ENCODE data around the gene SMARCE1. TPM values are rescaled to one million over a fixed set of nuclear protein-coding genes. Genes with fewer than 3 reads are reported as not detected.

SMARCE1 gene
- total and polyA plus RNA-seq, 9 donors: 93.2 to 154 (median 122) TPM

DNA sequence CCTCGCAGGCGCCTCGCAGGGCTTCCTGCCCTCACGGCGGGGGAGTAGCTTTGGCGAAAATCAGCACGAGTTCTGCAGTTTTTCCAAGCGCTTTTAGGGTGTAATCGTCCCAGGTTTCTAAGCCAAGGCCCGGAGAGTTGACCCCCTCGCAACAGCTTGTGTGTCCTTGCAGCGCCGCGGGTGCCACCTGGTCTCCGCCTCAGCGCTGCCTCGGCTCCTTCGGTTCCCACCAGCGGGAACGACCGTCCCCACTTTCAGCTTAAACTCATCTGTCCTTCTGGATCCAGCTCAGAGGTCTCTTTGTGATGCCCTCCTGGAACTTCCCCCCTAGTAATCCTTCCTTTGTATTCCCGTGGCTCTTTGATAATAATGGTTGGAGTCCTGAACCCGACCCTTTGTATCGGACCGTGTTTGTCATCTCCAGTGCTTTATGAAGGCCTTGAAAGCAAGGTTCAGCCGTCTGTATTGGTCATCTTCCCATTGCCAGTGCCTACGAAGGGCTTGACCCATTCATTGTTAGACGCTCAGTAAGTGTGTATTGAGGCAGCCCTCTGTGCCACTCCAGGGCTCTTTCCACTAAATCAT is 858 bp upstream of the SMARCE1 start:
- H3K9me3 ChIP-seq (replicated peaks; ENCODE audit: control insufficient read depth, low read depth, low read length): no peaks in the 10 kb centered on the region
- peaks cover 10% of the 10 kb centered on the region for H3K4me1 ChIP-seq (ENCODE audit: control insufficient read depth, insufficient read depth, low read length)
- H3K4me3 ChIP-seq (ENCODE audit: low read length): peak overlapping the region; percentile 92
- H3K27ac ChIP-seq (ENCODE audit: low read length): peak overlapping the region; percentile 99
- no peaks in the 10 kb centered on the region for H3K27me3 ChIP-seq (ENCODE audit: control insufficient read depth, insufficient read depth, low read length)
- 0% methylated on average over 20 of the region's 28 CpGs for WGBS (ENCODE audit: insufficient coverage)
- no peak for DNase-seq
- peaks cover 4% of the 10 kb centered on the region for H3K36me3 ChIP-seq (ENCODE audit: control insufficient read depth, insufficient read depth, low read length)

DNA sequence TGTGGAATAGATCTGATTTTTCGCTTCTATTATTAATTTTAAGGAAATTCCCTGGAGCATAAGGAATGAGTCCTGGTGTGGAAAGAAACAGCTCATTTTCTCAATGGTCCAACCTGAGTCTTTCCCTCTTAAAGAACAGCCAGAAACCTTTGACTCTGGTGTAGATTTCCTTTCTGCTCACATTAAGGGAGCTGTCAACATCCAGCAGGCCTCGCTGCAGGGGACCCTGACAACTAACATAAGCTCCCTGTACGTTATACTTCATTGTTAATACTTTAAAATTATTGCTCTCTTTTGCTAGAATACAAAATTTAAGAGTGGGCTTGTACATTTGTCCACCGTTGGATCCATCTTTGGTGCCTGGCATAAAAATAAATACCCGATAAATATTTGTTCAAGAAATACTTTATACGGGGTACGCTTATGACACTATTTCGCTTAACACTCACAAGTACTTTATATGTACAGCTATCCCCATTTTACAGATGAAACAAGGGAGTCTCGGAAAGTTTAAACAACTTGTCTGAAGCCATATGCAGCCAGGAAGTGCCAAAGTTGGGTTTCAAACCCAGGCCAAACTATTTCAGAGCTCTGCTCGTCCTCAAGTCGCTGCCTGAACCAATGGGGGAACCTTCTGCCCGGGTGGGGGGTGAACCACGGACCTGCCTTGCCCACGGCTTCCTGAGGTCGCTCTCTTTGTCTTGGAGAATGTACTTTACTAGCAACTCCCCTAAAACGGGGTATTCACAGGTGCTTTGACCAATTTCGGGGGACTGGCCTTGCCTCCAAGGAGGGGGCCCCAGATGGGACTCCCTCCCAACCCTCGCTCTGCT is 611 bp downstream of the SMARCE1 start:
- 0% methylated on average over 7 of the region's 18 CpGs for WGBS (ENCODE audit: insufficient coverage)
- peak overlapping the region; percentile 92 for H3K4me3 ChIP-seq (ENCODE audit: low read length)
- H3K9me3 ChIP-seq (replicated peaks; ENCODE audit: control insufficient read depth, low read depth, low read length): no peaks in the 10 kb centered on the region
- H3K27ac ChIP-seq (ENCODE audit: low read length): peak overlapping the region; percentile 99
- no peaks in the 10 kb centered on the region for H3K27me3 ChIP-seq (ENCODE audit: control insufficient read depth, insufficient read depth, low read length)
- H3K36me3 ChIP-seq (ENCODE audit: control insufficient read depth, insufficient read depth, low read length): peaks cover 7% of the 10 kb centered on the region
- H3K4me1 ChIP-seq (ENCODE audit: control insufficient read depth, insufficient read depth, low read length): peaks cover 10% of the 10 kb centered on the region
- peak; percentile 15 for DNase-seq

DNA sequence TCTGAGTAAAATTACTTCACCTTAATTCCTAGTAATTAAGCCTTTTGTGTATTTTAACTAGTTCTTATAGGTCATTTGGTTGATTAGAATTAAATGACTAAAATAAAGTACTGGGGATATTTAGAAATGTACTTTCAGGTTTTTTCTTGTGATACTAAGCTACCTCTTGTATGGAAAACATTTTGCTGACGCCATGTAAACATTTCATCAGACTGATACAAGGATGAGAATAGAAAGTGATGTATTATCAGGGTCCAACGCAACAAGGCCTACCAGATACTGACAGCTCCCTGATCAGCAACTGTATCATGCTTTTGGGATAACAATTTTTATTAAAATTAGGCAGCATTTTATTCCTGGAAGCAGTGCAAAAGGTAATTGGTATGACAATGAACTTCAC is 1.7 kb downstream of the SMARCE1 start:
- H3K4me1 ChIP-seq (ENCODE audit: control insufficient read depth, insufficient read depth, low read length): peaks cover 10% of the 10 kb centered on the region
- peaks cover 7% of the 10 kb centered on the region for H3K36me3 ChIP-seq (ENCODE audit: control insufficient read depth, insufficient read depth, low read length)
- H3K4me3 ChIP-seq (ENCODE audit: low read length): no peak overlapping the region
- H3K27me3 ChIP-seq (ENCODE audit: control insufficient read depth, insufficient read depth, low read length): no peaks in the 10 kb centered on the region
- DNase-seq: no peak
- WGBS (ENCODE audit: insufficient coverage): no CpG with 5 or more reads among the region's 2 CpGs
- H3K9me3 ChIP-seq (replicated peaks; ENCODE audit: control insufficient read depth, low read depth, low read length): no peaks in the 10 kb centered on the region
- H3K27ac ChIP-seq (ENCODE audit: low read length): no peak overlapping the region

DNA sequence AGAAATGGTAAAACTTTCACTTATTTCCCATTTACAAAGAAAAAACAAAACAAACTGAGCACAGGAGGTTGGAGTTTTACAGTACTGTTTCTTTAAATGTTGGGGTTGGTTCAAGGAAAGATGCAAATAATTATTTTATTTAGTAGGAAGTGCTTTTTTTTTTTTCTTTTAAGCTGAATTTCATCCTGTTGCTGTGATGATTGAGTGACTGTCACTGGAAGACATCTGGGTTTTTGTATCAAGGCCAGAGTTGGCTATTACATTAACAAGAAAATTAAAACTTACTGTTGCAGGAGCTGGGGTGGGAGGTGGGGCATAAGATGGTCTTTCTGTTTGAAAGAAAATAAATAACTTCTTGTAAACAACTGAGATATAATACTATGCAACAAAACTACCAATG is 2.3 kb downstream of the SMARCE1 start:
- no peak for DNase-seq
- peaks cover 9% of the 10 kb centered on the region for H3K36me3 ChIP-seq (ENCODE audit: control insufficient read depth, insufficient read depth, low read length)
- no peak overlapping the region for H3K27ac ChIP-seq (ENCODE audit: low read length)
- H3K4me1 ChIP-seq (ENCODE audit: control insufficient read depth, insufficient read depth, low read length): peaks cover 10% of the 10 kb centered on the region
- no peak overlapping the region for H3K4me3 ChIP-seq (ENCODE audit: low read length)
- H3K9me3 ChIP-seq (replicated peaks; ENCODE audit: control insufficient read depth, low read depth, low read length): no peaks in the 10 kb centered on the region
- no peaks in the 10 kb centered on the region for H3K27me3 ChIP-seq (ENCODE audit: control insufficient read depth, insufficient read depth, low read length)

DNA sequence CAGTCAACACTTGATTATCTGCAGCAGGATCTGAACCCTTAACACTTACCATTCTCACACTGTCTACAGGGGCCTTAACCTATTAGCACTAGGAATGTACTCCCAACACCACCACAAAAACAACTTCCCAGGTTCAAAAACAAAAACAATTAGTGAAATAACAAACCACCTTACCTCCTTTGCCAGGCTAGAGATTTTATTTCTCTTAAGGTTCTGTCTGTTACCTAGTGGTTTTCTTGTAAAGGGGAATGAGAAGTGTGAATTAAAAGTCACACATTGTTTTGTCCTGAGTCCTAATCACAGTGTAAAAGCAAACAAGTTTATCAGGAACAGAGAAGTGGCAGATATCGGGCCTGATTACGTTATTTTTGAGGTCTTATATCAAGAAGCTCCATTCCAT is 9.7 kb downstream of the SMARCE1 start:
- Histone ChIP-seq H3K36me3 (ENCODE audit: control insufficient read depth, insufficient read depth, low read length) (peaks cover 39% of the 10 kb centered on the region), H3K9me3 (replicated peaks; ENCODE audit: control insufficient read depth, low read depth, low read length) (no peaks in the 10 kb centered on the region), H3K27ac (ENCODE audit: low read length) (no peak overlapping the region), H3K4me1 (ENCODE audit: control insufficient read depth, insufficient read depth, low read length) (no peaks in the 10 kb centered on the region), H3K4me3 (ENCODE audit: low read length) (no peak overlapping the region), H3K27me3 (ENCODE audit: control insufficient read depth, insufficient read depth, low read length) (no peaks in the 10 kb centered on the region)
- no CpG with 5 or more reads among the region's 2 CpGs for WGBS (ENCODE audit: insufficient coverage)
- no peak for DNase-seq

DNA sequence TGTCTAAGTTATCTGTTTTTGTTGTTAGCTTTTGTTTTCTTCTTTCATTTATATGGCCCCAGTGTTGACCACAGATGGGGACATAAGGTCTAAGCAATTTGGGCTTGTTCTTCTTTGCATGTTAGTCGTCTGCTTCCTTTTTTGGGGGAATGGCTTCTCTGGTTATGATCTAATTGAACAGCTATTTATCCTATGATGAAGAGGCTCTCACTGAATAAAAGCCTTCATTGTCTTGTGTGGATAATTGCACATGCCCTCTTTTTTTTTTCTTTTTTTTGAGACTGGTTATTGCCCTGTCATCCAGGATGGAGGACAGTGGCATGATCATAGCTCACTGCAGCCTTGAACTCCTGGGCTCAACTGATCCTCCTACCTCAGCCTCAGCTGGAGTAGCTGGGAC is 13.7 kb downstream of the SMARCE1 start:
- H3K27me3 ChIP-seq (ENCODE audit: control insufficient read depth, insufficient read depth, low read length): no peaks in the 10 kb centered on the region
- no peaks in the 10 kb centered on the region for H3K9me3 ChIP-seq (replicated peaks; ENCODE audit: control insufficient read depth, low read depth, low read length)
- H3K4me3 ChIP-seq (ENCODE audit: low read length): no peak overlapping the region
- H3K36me3 ChIP-seq (ENCODE audit: control insufficient read depth, insufficient read depth, low read length): peaks cover 49% of the 10 kb centered on the region
- H3K4me1 ChIP-seq (ENCODE audit: control insufficient read depth, insufficient read depth, low read length): no peaks in the 10 kb centered on the region
- WGBS (ENCODE audit: insufficient coverage): no CpG with 5 or more reads among the region's 1 CpG
- no peak overlapping the region for H3K27ac ChIP-seq (ENCODE audit: low read length)
- no peak for DNase-seq

DNA sequence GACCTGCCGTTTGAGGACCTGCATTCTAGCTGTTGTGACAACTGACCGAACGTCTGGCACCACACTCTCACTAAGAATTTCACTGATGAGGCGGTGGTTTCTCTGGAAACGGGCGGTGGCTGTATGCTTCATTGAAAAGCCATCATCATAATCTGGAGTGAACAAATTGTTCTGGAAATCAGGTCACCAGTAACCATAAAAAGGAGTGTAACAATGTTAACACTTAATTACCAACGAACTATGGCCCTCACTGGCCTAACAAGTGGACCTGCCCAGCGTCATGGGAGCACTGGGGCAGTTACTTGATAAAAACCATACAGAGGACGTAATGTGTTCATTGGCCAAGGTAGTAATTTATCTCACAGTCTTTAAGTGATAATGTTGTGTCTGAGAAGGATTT is 15.4 kb downstream of the SMARCE1 start:
- no peaks in the 10 kb centered on the region for H3K27me3 ChIP-seq (ENCODE audit: control insufficient read depth, insufficient read depth, low read length)
- no peaks in the 10 kb centered on the region for H3K9me3 ChIP-seq (replicated peaks; ENCODE audit: control insufficient read depth, low read depth, low read length)
- 30% methylated on average over 2 of the region's 9 CpGs for WGBS (ENCODE audit: insufficient coverage)
- H3K36me3 ChIP-seq (ENCODE audit: control insufficient read depth, insufficient read depth, low read length): peaks cover 50% of the 10 kb centered on the region
- peak; percentile 57 for DNase-seq
- H3K4me1 ChIP-seq (ENCODE audit: control insufficient read depth, insufficient read depth, low read length): no peaks in the 10 kb centered on the region
- no peak overlapping the region for H3K27ac ChIP-seq (ENCODE audit: low read length)
- H3K4me3 ChIP-seq (ENCODE audit: low read length): no peak overlapping the region

DNA sequence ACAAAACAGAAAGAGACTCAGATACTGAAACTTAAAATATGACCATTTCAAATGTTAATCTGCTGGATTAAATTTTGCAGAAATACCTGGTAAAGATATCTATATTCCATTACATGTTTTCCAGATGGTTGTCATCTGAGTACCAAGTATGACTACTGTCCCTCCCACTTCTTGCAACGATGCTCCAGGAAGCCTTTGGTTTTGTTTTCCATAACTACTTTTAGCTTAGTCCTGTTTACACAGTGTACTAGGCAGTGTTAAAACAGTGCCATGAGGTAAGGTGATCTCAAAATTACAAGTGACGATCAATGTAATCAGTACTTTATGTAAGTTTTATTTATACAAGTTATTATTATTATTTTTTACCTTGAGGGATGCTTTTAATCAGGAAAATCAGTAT is 17.8 kb downstream of the SMARCE1 start:
- Histone ChIP-seq H3K4me1 (ENCODE audit: control insufficient read depth, insufficient read depth, low read length) (no peaks in the 10 kb centered on the region), H3K9me3 (replicated peaks; ENCODE audit: control insufficient read depth, low read depth, low read length) (no peaks in the 10 kb centered on the region), H3K4me3 (ENCODE audit: low read length) (no peak overlapping the region), H3K36me3 (ENCODE audit: control insufficient read depth, insufficient read depth, low read length) (peaks cover 41% of the 10 kb centered on the region), H3K27ac (ENCODE audit: low read length) (no peak overlapping the region), H3K27me3 (ENCODE audit: control insufficient read depth, insufficient read depth, low read length) (no peaks in the 10 kb centered on the region)
- no peak for DNase-seq
- WGBS (ENCODE audit: insufficient coverage): no CpG with 5 or more reads among the region's 2 CpGs

DNA sequence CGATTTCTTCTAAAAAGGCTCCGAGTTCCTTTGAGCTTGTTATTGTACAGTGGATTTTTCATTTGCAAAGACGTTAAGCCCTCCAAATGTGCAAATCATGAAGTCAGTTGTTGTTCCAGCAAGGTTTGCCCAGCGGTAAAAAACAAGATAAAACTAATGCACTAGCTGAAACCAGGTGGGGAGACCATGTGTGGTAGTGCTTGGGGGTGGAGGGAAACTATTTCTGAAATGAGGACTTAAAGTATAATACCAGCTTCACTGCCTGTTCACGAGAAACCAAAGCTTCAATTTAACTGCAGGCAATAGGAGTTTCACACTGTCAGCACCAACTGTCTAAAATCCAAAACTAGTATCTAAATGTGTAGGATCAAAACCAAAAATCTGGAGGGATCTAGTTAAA is 22.3 kb downstream of the SMARCE1 start:
- no peaks in the 10 kb centered on the region for H3K27me3 ChIP-seq (ENCODE audit: control insufficient read depth, insufficient read depth, low read length)
- H3K4me3 ChIP-seq (ENCODE audit: low read length): no peak overlapping the region
- no peaks in the 10 kb centered on the region for H3K4me1 ChIP-seq (ENCODE audit: control insufficient read depth, insufficient read depth, low read length)
- DNase-seq: no peak
- H3K27ac ChIP-seq (ENCODE audit: low read length): no peak overlapping the region
- H3K9me3 ChIP-seq (replicated peaks; ENCODE audit: control insufficient read depth, low read depth, low read length): no peaks in the 10 kb centered on the region
- 64% methylated on average over 2 of the region's 5 CpGs for WGBS (ENCODE audit: insufficient coverage)
- peaks cover 11% of the 10 kb centered on the region for H3K36me3 ChIP-seq (ENCODE audit: control insufficient read depth, insufficient read depth, low read length)

DNA sequence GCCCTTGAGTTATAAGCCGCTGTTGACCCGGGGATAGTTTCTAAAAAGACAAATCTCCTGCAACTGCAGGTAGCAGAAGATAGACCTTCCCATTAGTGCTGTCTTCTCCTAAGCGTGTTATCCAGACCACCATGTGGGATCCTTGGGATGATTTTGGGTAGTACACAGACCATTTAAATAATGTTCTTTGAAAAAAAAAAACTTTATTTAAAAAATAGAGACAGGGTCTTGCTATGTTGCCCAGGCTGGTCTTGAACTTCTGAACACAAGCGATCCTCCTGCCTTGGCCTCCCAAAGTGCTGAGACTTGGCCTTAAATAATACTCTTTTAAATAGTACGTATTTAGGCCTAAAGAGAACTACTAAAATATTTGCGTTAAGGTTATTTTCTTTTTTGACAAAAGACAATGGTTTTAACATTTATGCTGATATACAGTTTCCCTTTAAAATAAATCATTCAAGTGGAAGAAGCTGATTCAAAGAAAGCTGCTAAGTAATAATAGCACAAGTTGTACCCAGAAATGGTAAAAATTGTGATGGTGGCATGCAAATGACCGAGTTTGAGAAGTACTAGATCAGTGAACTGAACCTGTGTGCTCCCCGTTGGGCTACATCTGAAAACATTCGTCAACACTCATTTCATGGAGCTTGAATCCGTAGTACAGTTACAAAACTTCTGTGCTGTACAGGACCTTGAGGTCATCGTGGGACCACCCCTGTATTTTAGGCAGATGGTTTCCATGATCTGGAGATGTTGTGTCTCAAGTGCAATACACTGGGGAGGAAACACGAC is 24.0 kb downstream of the SMARCE1 start:
- Histone ChIP-seq H3K36me3 (ENCODE audit: control insufficient read depth, insufficient read depth, low read length) (peaks cover 7% of the 10 kb centered on the region), H3K4me1 (ENCODE audit: control insufficient read depth, insufficient read depth, low read length) (peaks cover 6% of the 10 kb centered on the region), H3K27ac (ENCODE audit: low read length) (no peak overlapping the region), H3K4me3 (ENCODE audit: low read length) (no peak overlapping the region), H3K27me3 (ENCODE audit: control insufficient read depth, insufficient read depth, low read length) (no peaks in the 10 kb centered on the region), H3K9me3 (replicated peaks; ENCODE audit: control insufficient read depth, low read depth, low read length) (no peaks in the 10 kb centered on the region)
- 88% methylated on average over 5 of the region's 12 CpGs for WGBS (ENCODE audit: insufficient coverage)
- DNase-seq: no peak
